HCT116 (cell line): ENCODE results near the gene TRIM49D1. TPM values are rescaled to one million over a fixed set of nuclear protein-coding genes. Genes with fewer than 3 reads are reported as not detected.
"Not testable (repeated sequence)": the region's sequence is repeated elsewhere in the genome, so short reads cannot be mapped to it uniquely, and the experiment has no call there.

Source experiments
- ATAC-seq: fragments of 200-7000 bp; cut with Tn5 transposase; 2 replicates; pipeline ENCODE4 v1.9.1; 2020; ENCODE audit warnings: mild to moderate bottlenecking, moderate library complexity
- BruUV-seq: library from RNA; stranded (reverse); fragments of 400-500 nt; replicated peaks from 2 replicates; lab custom pipeline; 2021; lab: Mats Ljungman, UMichigan
- CTCF ChIA-PET: fragments of 300-600 bp; sonication (Branson Sonifier 250); formaldehyde crosslinking; loops from one replicate; lab custom pipeline; 2021; ENCODE audit warnings: antibody characterized with exemption; lab: Charles Lee
- POLR2A ChIA-PET: fragments of 300-600, 350-600 bp; sonication (Branson Sonifier 250); formaldehyde crosslinking; loops from one replicate; lab custom pipeline; 2021; ENCODE audit warnings: antibody characterized with exemption; lab: Charles Lee
- RAD21 ChIA-PET, 2 experiments: fragments of 300-600 bp; sonication (Branson Sonifier 250); formaldehyde crosslinking; loops; one replicate each; lab custom pipeline; 2023; ENCODE audit warnings: low total read pairs in 2 of 2; ENCODE audit not compliant: uncharacterized antibody in 2 of 2, unreplicated experiment in 2 of 2, low non-redundant PET in 1 of 2; lab: Charles Lee
- DNase-seq: peaks from one replicate; pipeline ENCODE4 v3.0.0-alpha.2; 2010; ENCODE audit warnings: low read depth, low spot score
- H2AFZ ChIP-seq: fragments of 200-600 bp; shearing (Covaris generic), sonication (generic); 2 replicates; pipeline ENCODE4 v1.6.1; 2017; ENCODE audit warnings: low read depth, mixed run types, mixed read lengths, antibody characterized with exemption, low read length; ENCODE audit not compliant: poor library complexity, severe bottlenecking
- H3K27ac ChIP-seq: 2 replicates; pipeline ENCODE4 v1.5.1; 2012; ENCODE audit warnings: low read depth, low read length
- H3K27me3 ChIP-seq: fragments of 200-600 bp; sonication (generic); 2 replicates; pipeline ENCODE4 v1.6.1; 2016; ENCODE audit warnings: mixed run types, low read length, mixed read lengths; ENCODE audit not compliant: insufficient read depth
- H3K36me3 ChIP-seq, 2 experiments: fragments of 200-500 bp in 1 of 2; fragments of 200-600 bp in 1 of 2; sonication (Bioruptor generic) in 1 of 2; sonication (generic) in 1 of 2; 2 replicates each; pipeline versions ENCODE4 v1.5.1 to v1.6.1; 2014 to 2016; ENCODE audit warnings: low read length in 2 of 2, inconsistent platforms in 1 of 2, mixed read lengths in 1 of 2, mixed run types in 1 of 2; ENCODE audit not compliant: insufficient read depth in 2 of 2, control insufficient read depth in 1 of 2
- H3K4me1 ChIP-seq, 2 experiments: fragments of 200-600 bp in 1 of 2; sonication (generic) in 1 of 2; 2 replicates each; pipeline versions ENCODE4 v1.5.1 to v1.6.1; 2012 to 2017; ENCODE audit warnings: low read length in 2 of 2, inconsistent platforms in 1 of 2, mild to moderate bottlenecking in 1 of 2, mixed read lengths in 1 of 2, mixed run types in 1 of 2, moderate library complexity in 1 of 2; ENCODE audit not compliant: insufficient read depth in 2 of 2, control insufficient read depth in 1 of 2
- H3K4me2 ChIP-seq: fragments of 200-600 bp; sonication (generic); 2 replicates; pipeline ENCODE4 v1.6.1; 2017; ENCODE audit warnings: mixed run types, low read length, mixed read lengths
- H3K4me3 ChIP-seq, 2 experiments: fragments of 200-600 bp in 1 of 2; sonication (generic) in 1 of 2; replicated peaks in 1 of 2; 2 replicates each; pipeline ENCODE4 v1.5.1; 2011 to 2016; ENCODE audit warnings: low read length in 2 of 2, control low read depth in 1 of 2, low read depth in 1 of 2, mild to moderate bottlenecking in 1 of 2, mixed read lengths in 1 of 2, mixed run types in 1 of 2
- H3K79me2 ChIP-seq: fragments of 200-600 bp; sonication (generic); 2 replicates; pipeline ENCODE4 v1.6.1; 2017; ENCODE audit warnings: mild to moderate bottlenecking, mixed run types, low read length, moderate library complexity, mixed read lengths; ENCODE audit not compliant: insufficient read depth
- H3K9ac ChIP-seq: fragments of 200-600 bp; sonication (generic); 2 replicates; pipeline ENCODE4 v1.6.1; 2016; ENCODE audit warnings: low read length, mixed read lengths
- H3K9me2 ChIP-seq: fragments of 200-600 bp; sonication (generic), shearing (Covaris generic); 2 replicates; pipeline ENCODE4 v1.6.1; 2017; ENCODE audit warnings: mixed run types, mild to moderate bottlenecking, moderate library complexity; ENCODE audit not compliant: insufficient read depth
- H3K9me3 ChIP-seq, 2 experiments: fragments of 200-500 bp in 1 of 2; fragments of 200-600 bp in 1 of 2; sonication (Bioruptor generic) in 1 of 2; sonication (generic) in 1 of 2; 2 replicates each; pipeline ENCODE4 v1.6.1; 2014 to 2017; ENCODE audit warnings: low read length in 2 of 2, mixed read lengths in 2 of 2, inconsistent platforms in 1 of 2, low read depth in 1 of 2, mild to moderate bottlenecking in 1 of 2, mixed run types in 1 of 2, moderate library complexity in 1 of 2; ENCODE audit not compliant: control insufficient read depth in 1 of 2, insufficient read depth in 1 of 2
- H4K20me1 ChIP-seq: fragments of 200-600 bp; sonication (generic), shearing (Covaris generic); 2 replicates; pipeline ENCODE4 v1.6.1; 2017; ENCODE audit warnings: mixed run types, mild to moderate bottlenecking, moderate library complexity; ENCODE audit not compliant: insufficient read depth
- intact Hi-C: fragments of 100-400 bp; cut with micrococcal nuclease; formaldehyde crosslinking; loops from 2 replicates; pipeline ENCODE4 v1.10.0; 2022
- total RNA-seq: library from RNA; stranded (reverse); gene quantifications from one replicate; pipeline ENCODE4 v1.2.1, GENCODE V29; 2021; ENCODE audit not compliant: unreplicated experiment

Gene TRIM49D1
- total RNA-seq, 1 experiment from 2014 or later = not detected

DNA sequence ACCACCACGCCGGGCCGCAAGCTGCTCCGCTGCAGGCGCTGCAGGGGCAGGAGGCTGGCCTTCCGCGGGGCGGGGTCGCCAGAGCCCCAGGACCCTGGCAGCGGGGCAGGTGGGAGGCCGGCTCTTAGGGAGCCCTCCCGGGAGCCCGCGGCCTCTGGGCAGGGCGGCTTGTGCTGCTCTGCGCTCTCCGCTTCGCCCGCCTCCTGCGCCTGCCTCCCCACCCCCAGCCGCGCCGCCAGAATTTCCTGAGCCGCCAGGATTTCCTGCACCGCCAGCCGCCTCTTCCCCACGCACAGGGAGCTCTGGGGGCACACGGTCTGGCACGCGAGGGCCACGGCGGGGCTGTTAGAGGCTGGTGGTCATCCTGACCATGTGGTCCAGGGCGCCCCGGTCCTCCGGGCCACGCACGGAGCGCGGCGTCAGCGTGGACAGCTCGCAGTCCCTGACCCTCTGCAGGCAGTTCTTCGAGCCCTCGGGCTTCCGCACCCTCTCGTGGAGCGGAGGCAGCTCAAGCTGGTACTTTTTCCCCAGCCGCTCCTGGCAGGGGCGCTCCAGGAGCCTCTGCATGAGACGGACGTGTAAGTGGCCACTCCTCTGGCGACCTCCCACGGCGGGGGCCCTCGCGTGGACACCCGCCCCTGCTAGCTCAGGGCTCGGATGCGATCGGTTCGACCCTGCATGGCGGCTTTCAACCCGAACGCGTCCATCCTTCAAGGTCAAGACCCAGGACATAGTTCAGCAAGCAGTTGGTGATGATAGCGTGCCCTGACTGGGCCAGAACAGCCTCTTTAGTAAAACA lies 57.9 kb downstream of the TRIM49D1 start:
- H3K4me2 ChIP-seq, BruUV-seq, DNase-seq: not testable (repeated sequence)

More for the DNA sequence above, 57.9 kb downstream of the TRIM49D1 start:
- H3K36me3 ChIP-seq, H3K9me2 ChIP-seq, H3K27me3 ChIP-seq, H3K9ac ChIP-seq, H3K79me2 ChIP-seq, H4K20me1 ChIP-seq, intact Hi-C loops, ATAC-seq, H3K9me3 ChIP-seq, H3K4me3 ChIP-seq, H3K4me1 ChIP-seq, H3K27ac ChIP-seq, POLR2A ChIA-PET, RAD21 ChIA-PET, H2AFZ ChIP-seq, CTCF ChIA-PET: not testable (repeated sequence)

Other genes starting within 250 kb of the TRIM49D1 start
- not detected for gene TRIM77, start 211.9 kb downstream of the TRIM49D1 start, total RNA-seq
- not detected for gene TRIM49, start 113.7 kb downstream of the TRIM49D1 start, total RNA-seq
- not detected for gene TRIM64B, start 43.8 kb downstream of the TRIM49D1 start, total RNA-seq
- gene TRIM49D2, start 1.8 kb upstream of the TRIM49D1 start, total RNA-seq = not detected
- gene TRIM64, start 43.8 kb upstream of the TRIM49D1 start, total RNA-seq = not detected
- gene TRIM49C, start 108.9 kb upstream of the TRIM49D1 start, total RNA-seq = not detected
- not detected for gene UBTFL1, start 163.7 kb upstream of the TRIM49D1 start, total RNA-seq
- not detected for gene NAALAD2, start 212.4 kb upstream of the TRIM49D1 start, total RNA-seq